ENCODE results near the gene CANT1.

The CANT1 gene

DNA sequence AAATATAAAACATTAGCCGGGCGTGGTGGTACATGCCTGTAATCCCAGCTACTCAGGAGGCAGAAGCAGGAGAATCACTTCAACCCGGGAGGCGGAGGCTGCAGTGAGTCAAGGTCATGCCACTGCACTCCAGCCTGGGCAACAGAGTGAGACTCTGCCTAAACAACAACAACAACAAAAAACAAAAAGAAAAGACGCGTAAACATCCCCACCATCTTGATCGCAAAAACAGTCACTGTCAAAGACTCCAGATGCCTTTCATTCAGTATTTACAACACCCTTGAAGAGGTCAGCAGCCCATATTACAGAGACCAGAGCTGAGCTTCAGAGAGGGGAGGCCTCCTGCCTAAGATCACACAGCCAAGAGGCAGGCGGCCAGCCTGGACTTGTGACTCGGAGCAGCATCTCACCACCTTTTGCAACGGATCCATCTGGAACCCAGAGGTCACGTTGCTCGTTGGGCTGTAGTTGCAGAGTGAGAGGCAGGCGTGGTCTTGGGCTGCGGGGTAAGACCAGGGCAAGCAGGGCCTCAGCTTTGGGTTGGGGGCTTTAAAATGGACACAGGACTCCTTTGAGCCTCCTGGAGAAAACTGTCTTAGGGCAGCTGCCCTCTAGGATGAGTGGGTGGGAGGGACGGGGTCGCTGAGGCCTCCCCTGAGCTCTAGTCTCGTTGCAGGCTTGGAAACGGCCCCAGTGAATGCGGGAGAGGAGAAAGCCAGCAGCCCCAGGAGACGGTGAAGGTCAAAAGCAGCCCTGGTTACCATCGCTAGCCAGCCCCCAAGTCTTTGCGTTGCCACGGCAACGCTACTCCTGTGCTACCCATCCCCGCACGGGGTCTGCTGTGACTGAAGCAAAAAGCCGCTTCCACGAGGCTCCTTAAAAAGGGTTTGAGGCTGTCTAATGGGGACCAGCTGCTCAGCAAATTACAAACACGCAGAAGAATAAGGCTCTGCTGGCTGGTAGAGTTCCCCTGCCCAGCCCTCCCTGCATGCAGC lies 55.9 kb downstream of the CANT1 start:
- H3K27me3 ChIP-seq (ENCODE audit: insufficient read depth, poor library complexity, severe bottlenecking) = no peaks in the 10 kb centered on the region
- H3K4me3 ChIP-seq (ENCODE audit: severe bottlenecking) = no peak overlapping the region
- no peak overlapping the region for H3K27ac ChIP-seq (ENCODE audit: poor library complexity, severe bottlenecking)
- no peak for ATAC-seq (ENCODE audit: low read depth)
- H3K4me1 ChIP-seq (ENCODE audit: insufficient read depth, poor library complexity, severe bottlenecking) = no peaks in the 10 kb centered on the region
- no peak for DNase-seq (ENCODE audit: low spot score)
- H3K36me3 ChIP-seq (ENCODE audit: low read depth) = no peaks in the 10 kb centered on the region
- no peaks in the 10 kb centered on the region for H3K9me3 ChIP-seq (ENCODE audit: severe bottlenecking)
- TF ChIP-seq, protein P1, sequence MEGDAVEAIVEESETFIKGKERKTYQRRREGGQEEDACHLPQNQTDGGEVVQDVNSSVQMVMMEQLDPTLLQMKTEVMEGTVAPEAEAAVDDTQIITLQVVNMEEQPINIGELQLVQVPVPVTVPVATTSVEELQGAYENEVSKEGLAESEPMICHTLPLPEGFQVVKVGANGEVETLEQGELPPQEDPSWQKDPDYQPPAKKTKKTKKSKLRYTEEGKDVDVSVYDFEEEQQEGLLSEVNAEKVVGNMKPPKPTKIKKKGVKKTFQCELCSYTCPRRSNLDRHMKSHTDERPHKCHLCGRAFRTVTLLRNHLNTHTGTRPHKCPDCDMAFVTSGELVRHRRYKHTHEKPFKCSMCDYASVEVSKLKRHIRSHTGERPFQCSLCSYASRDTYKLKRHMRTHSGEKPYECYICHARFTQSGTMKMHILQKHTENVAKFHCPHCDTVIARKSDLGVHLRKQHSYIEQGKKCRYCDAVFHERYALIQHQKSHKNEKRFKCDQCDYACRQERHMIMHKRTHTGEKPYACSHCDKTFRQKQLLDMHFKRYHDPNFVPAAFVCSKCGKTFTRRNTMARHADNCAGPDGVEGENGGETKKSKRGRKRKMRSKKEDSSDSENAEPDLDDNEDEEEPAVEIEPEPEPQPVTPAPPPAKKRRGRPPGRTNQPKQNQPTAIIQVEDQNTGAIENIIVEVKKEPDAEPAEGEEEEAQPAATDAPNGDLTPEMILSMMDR (IDR thresholded peaks at IDR 0.05; ENCODE audit: poor library complexity, severe bottlenecking) = no peak

DNA sequence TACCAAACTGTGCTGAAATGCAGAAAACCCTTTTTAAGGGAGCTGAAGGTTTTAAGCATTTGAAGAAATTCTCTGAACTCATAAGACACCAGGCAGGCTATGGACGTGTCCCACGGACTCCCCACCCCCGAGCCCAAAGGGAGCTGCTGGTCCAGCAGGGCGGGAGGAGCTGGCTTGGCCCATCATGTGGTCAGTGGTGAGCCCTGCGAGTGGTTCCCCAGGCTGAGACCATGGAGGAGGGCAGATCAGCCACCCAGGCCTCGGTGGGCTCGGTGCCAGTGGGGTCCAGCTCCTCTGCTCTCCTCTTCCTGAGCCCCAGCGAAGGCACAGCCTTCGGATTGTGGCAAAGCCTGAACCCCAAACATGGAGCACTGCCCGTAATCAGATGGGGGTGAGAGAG lies 56.9 kb downstream of the CANT1 start:
- Histone ChIP-seq H3K36me3 (ENCODE audit: low read depth) (no peaks in the 10 kb centered on the region), H3K27me3 (ENCODE audit: insufficient read depth, poor library complexity, severe bottlenecking) (no peaks in the 10 kb centered on the region), H3K27ac (ENCODE audit: poor library complexity, severe bottlenecking) (no peak overlapping the region), H3K4me1 (ENCODE audit: insufficient read depth, poor library complexity, severe bottlenecking) (no peaks in the 10 kb centered on the region), H3K9me3 (ENCODE audit: severe bottlenecking) (no peaks in the 10 kb centered on the region), H3K4me3 (ENCODE audit: severe bottlenecking) (no peak overlapping the region)
- ATAC-seq (ENCODE audit: low read depth) (no peak), DNase-seq (ENCODE audit: low spot score) (no peak)
- TF ChIP-seq, protein P1 (IDR thresholded peaks at IDR 0.05; ENCODE audit: poor library complexity, severe bottlenecking) = no peak

DNA sequence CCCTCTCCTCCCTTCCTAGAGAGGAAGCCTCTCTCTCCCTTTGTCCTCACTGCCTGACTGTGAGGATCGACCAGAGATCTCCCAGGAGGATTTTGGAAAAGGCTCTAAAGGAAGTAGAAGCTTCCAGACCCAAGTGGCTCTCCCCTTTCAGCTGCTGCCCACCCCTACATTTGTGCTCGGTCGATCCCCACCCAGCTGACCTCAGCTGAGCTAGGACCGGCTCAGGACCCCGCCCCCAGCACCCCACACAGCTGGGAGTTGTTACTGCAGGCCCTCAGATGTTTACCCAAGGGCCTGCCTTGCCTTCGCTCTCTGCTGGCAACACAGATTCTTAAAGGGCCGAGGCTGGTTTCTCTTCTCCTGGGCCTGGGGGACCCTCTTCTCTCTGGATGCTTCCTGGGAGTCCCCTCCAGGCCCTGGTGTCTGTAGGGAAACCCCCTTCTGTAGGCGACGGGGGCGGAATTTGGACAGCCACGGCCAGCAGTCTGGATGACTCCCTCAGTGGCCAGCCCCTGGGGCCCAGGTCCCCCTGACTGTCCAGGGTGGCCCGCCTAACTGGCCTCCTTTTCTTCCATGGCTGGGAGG lies 57.5 kb downstream of the CANT1 start:
- no peak for DNase-seq (ENCODE audit: low spot score)
- no peaks in the 10 kb centered on the region for H3K36me3 ChIP-seq (ENCODE audit: low read depth)
- H3K27me3 ChIP-seq (ENCODE audit: insufficient read depth, poor library complexity, severe bottlenecking) = no peaks in the 10 kb centered on the region
- H3K9me3 ChIP-seq (ENCODE audit: severe bottlenecking) = no peaks in the 10 kb centered on the region
- no peak overlapping the region for H3K27ac ChIP-seq (ENCODE audit: poor library complexity, severe bottlenecking)
- no peak for ATAC-seq (ENCODE audit: low read depth)
- TF ChIP-seq, protein P1 (IDR thresholded peaks at IDR 0.05; ENCODE audit: poor library complexity, severe bottlenecking) = no peak
- H3K4me3 ChIP-seq (ENCODE audit: severe bottlenecking) = no peak overlapping the region
- H3K4me1 ChIP-seq (ENCODE audit: insufficient read depth, poor library complexity, severe bottlenecking) = no peaks in the 10 kb centered on the region

DNA sequence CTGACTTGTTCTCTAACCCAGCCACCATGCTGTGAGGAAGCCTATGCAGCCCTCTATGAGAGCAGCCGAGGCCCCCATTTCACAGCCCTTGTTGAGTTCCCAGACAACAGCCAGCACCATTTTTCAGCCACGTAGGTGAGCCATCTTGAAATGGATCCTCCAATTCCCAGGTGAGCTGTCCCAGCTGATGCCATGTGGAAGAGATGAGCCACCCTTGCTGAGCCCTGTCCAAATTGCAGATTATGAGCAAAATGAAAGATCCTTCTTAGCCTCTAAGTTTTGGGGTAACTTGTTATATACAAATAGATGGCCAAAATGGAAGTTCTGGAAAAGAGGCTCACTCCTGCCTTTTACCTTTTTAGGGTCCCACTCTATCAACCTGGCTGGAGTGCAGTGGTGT lies 58.7 kb downstream of the CANT1 start:
- Histone ChIP-seq H3K9me3 (ENCODE audit: severe bottlenecking) (no peaks in the 10 kb centered on the region), H3K27me3 (ENCODE audit: insufficient read depth, poor library complexity, severe bottlenecking) (no peaks in the 10 kb centered on the region), H3K4me3 (ENCODE audit: severe bottlenecking) (no peak overlapping the region), H3K4me1 (ENCODE audit: insufficient read depth, poor library complexity, severe bottlenecking) (no peaks in the 10 kb centered on the region), H3K36me3 (ENCODE audit: low read depth) (no peaks in the 10 kb centered on the region), H3K27ac (ENCODE audit: poor library complexity, severe bottlenecking) (no peak overlapping the region)
- DNase-seq (ENCODE audit: low spot score) = no peak
- no peak for ATAC-seq (ENCODE audit: low read depth)
- TF ChIP-seq, protein P1 (IDR thresholded peaks at IDR 0.05; ENCODE audit: poor library complexity, severe bottlenecking) = no peak
